Progenitor cell of endocrine pancreas (in vitro differentiated cells): Measurements from ENCODE around the gene PNLIP. TPM values are rescaled to one million over a fixed set of nuclear protein-coding genes. Genes with fewer than 3 reads are reported as not detected.

Source experiments
- DNase-seq: peaks from one replicate; pipeline ENCODE4 v3.0.0; 2021; ENCODE audit warnings: low spot score; ENCODE audit not compliant: unreplicated experiment
- H3K27ac Mint-ChIP-seq: 2 replicates; pipeline ENCODE4 v1.8.0; 2021; ENCODE audit warnings: mild to moderate bottlenecking, moderate library complexity, mixed read lengths
- H3K27me3 Mint-ChIP-seq: 2 replicates; pipeline ENCODE4 v1.8.0; 2021; ENCODE audit warnings: mixed read lengths
- H3K36me3 Mint-ChIP-seq: 2 replicates; pipeline ENCODE4 v1.8.0; 2022; ENCODE audit warnings: mixed read lengths; ENCODE audit not compliant: insufficient read depth
- H3K4me1 Mint-ChIP-seq: 2 replicates; pipeline ENCODE4 v1.8.0; 2021; ENCODE audit warnings: low read depth, mixed read lengths
- H3K4me3 Mint-ChIP-seq: 2 replicates; pipeline ENCODE4 v1.8.0; 2021; ENCODE audit warnings: low read depth, mild to moderate bottlenecking, moderate library complexity, mixed read lengths
- H3K9me3 Mint-ChIP-seq: 2 replicates; pipeline ENCODE4 v1.8.0; 2021; ENCODE audit warnings: low read depth, mixed read lengths
- CTCF ChIP-seq: fragments of 200-600 bp; sonication (generic); IDR thresholded peaks from one replicate; pipeline ENCODE4 v1.5.0; 2021; ENCODE audit warnings: antibody characterized with exemption, mild to moderate bottlenecking; ENCODE audit not compliant: unreplicated experiment
- total RNA-seq: library from RNA; stranded (reverse); gene quantifications from 2 replicates; pipeline ENCODE4 v1.2.1, GENCODE V29; 2021

PNLIP gene
- total RNA-seq, 1 donor from 2014 or later: not detected

DNA sequence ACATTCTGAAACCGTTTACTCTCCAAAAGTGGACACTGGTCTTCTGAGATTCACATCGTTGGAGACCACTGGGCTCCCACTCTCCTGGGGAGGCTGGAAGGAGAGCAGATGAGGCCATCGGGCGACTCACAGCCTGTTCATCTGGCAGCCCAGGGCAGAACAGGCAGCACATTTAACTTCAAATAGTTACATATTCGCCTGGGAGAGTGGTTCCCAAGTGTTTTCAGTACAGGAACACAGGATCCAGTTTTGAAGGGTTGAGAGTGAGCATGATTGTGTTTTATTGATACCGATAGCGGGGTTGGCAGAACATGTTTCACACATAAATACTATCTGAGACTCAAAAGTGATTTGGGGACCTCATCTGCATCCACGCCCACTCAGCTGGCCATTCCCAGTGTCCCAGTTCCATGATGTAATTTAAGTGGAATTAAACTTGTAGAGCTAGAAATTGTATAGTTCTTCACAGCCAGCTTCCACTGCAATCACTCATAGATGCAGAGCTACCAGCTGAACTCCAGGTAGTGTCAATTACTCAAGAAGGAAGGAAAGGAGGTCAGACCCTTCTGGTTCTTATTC is 22.8 kb upstream of the PNLIP start:
- Mint-ChIP-seq H3K4me1 (peaks cover 4% of the 10 kb centered on the region), H3K36me3 (no peaks in the 10 kb centered on the region), H3K27ac (no peak overlapping the region), H3K9me3 (no peaks in the 10 kb centered on the region), H3K27me3 (no peaks in the 10 kb centered on the region), H3K4me3 (no peak overlapping the region)
- no peak for DNase-seq
- no peak for TF ChIP-seq CTCF

GRCh38 chr10:116524736-116525135 is 21.0 kb upstream of the PNLIP start:
- H3K36me3 Mint-ChIP-seq: no peaks in the 10 kb centered on the region
- no peak for TF ChIP-seq CTCF

DNA sequence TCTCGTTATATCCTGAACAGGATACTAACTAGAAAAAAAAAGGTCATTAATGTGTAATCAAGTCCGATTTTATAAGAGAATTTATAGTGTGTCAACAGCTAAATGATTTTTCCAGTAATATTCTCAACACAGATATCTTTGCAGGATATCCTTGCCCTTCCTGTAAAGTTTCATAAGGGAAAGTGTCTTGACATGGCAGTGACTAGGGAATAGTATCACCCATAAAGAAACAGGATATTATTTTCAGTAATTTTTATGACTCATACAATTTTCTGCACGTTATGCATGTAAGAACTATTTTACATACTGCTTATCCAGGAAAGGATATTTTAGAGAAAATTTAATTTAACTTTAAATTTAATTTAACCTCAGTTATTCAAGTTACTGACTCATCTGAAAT is 19.5 kb upstream of the PNLIP start:
- no peak overlapping the region for H3K4me3 Mint-ChIP-seq
- H3K36me3 Mint-ChIP-seq: no peaks in the 10 kb centered on the region
- H3K4me1 Mint-ChIP-seq: peaks cover 4% of the 10 kb centered on the region
- DNase-seq: no peak
- H3K27ac Mint-ChIP-seq: no peak overlapping the region
- TF ChIP-seq CTCF: no peak
- H3K27me3 Mint-ChIP-seq: no peaks in the 10 kb centered on the region
- H3K9me3 Mint-ChIP-seq: peaks cover 4% of the 10 kb centered on the region

More at GRCh38 chr10:116524736-116525135, 21.0 kb upstream of the PNLIP start:
- DNase-seq: no peak
- H3K4me1 Mint-ChIP-seq: peaks cover 4% of the 10 kb centered on the region
- H3K9me3 Mint-ChIP-seq: no peaks in the 10 kb centered on the region
- H3K27ac Mint-ChIP-seq: no peak overlapping the region
- no peak overlapping the region for H3K4me3 Mint-ChIP-seq
- H3K27me3 Mint-ChIP-seq: no peaks in the 10 kb centered on the region

GRCh38 chr10:116536810-116537209 is 8.9 kb upstream of the PNLIP start:
- H3K4me3 Mint-ChIP-seq: no peak overlapping the region
- no peak for TF ChIP-seq CTCF
- peaks cover 19% of the 10 kb centered on the region for H3K9me3 Mint-ChIP-seq
- no peaks in the 10 kb centered on the region for H3K4me1 Mint-ChIP-seq
- H3K27me3 Mint-ChIP-seq: no peaks in the 10 kb centered on the region
- H3K36me3 Mint-ChIP-seq: no peaks in the 10 kb centered on the region
- H3K27ac Mint-ChIP-seq: no peak overlapping the region
- no peak for DNase-seq

DNA sequence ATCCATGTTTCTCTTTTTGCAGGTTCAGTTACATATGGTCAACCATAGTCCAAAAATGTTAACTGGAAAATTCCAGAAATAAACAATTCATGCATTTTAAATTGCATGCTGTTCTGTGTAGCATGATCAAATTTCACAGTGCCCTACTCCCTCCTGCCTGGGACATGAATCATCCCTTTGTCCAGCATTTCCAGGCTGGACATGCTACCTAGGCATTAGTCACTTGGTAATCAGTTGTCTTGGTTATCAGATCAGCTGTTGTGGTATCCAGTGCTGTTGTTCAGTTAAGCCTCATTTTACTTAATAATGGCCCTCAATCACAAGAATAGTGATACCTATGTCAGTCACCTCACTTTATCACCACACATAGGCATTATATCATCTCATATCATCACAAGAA is 7.3 kb upstream of the PNLIP start:
- Mint-ChIP-seq H3K9me3 (peaks cover 19% of the 10 kb centered on the region), H3K4me3 (no peak overlapping the region), H3K27me3 (no peaks in the 10 kb centered on the region), H3K27ac (no peak overlapping the region), H3K36me3 (no peaks in the 10 kb centered on the region), H3K4me1 (no peaks in the 10 kb centered on the region)
- DNase-seq: no peak
- no peak for TF ChIP-seq CTCF
